HG03521 (cell line): ENCODE measurements around the gene MRFAP1L1.

ENCODE experiments used
- ATAC-seq: cut with Tn5 transposase; IDR thresholded peaks from one replicate; pipeline ENCODE4 v1.9.1; 2021; ENCODE audit warnings: mild to moderate bottlenecking, moderate library complexity; ENCODE audit not compliant: unreplicated experiment

MRFAP1L1 gene

GRCh38 chr4:6665320-6665654 is 44.4 kb downstream of the MRFAP1L1 start:
- ATAC-seq, result no peak

- no peak for ATAC-seq
Measured at GRCh38 chr4:6663596-6664393, 45.9 kb downstream of the MRFAP1L1 start.

- no peak for ATAC-seq
Measured at GRCh38 chr4:6662591-6662990, 47.1 kb downstream of the MRFAP1L1 start.

GRCh38 chr4:6660430-6660829 is 49.2 kb downstream of the MRFAP1L1 start:
- no peak for ATAC-seq

GRCh38 chr4:6659897-6660296 is 49.8 kb downstream of the MRFAP1L1 start:
- ATAC-seq, result no peak

GRCh38 chr4:6658597-6659075 is 51.0 kb downstream of the MRFAP1L1 start:
- no peak for ATAC-seq

- no peak for ATAC-seq
Measured at GRCh38 chr4:6658209-6658595, 51.5 kb downstream of the MRFAP1L1 start.
